Measurements from ENCODE around the gene SH3RF3.

GRCh38 chr2:109236147-109236546 is 107.1 kb downstream of the SH3RF3 start:
- TF ChIP-seq CTCF (CRISPR knock-in tag; IDR thresholded peaks at IDR 0.05): no peak
- TF ChIP-seq POLR2AphosphoS5 (IDR thresholded peaks at IDR 0.05; ENCODE audit: low read depth, low read length): no peak
- no peak for TF ChIP-seq SIN3B (IDR thresholded peaks at IDR 0.05; ENCODE audit: low read length)
